HG02840 (cell line): ENCODE measurements around the gene SAFB.

Source experiments
- ATAC-seq: cut with Tn5 transposase; IDR thresholded peaks from one replicate; pipeline ENCODE4 v1.9.1; 2021; ENCODE audit warnings: mild to moderate bottlenecking, moderate library complexity, moderate number of reproducible peaks; ENCODE audit not compliant: unreplicated experiment, low FRiP score

Gene SAFB

DNA sequence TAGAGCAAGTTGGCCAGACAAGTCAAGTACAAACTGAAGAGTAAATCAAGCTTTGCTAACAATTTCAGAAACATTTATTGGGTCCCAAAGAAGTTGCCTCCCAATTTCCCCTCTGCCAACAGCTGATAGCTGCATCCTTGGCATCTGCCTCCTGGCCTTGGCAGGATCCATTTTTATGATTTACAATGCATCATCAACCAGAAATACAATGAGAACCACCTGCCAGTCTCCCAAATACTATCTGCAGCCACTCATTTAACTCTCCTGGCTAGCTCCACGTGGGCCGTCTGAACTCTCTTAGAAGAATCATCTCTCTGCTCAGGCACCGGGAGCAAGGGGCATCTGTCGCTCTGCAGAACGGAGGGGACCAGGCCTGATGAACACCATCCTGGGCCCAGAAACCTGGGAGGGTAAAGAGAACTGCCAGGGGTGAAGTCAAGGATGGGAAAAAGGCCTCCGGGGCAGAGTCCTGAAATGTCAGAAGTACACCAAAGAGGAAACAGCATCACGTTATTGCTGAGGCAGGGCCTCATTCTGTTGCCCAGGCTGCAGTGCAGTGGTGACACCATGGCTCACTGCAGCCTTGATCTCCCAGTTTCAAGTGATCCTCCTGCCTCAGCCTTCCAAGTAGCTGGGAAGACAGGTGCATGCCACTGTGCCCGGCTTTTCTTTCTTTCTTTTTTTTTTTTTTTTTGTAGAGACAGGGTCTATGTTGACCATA is 94.5 kb downstream of the SAFB start:
- no peak for ATAC-seq
